GM08714 (cell line): ENCODE data around the gene SCD.

Experiments used
- H3K4me3 ChIP-seq: fragments of 200-500 bp; sonication (Bioruptor generic); 2 replicates; pipeline ENCODE4 v1.5.1; 2014; ENCODE audit warnings: mild to moderate bottlenecking, low read length, inconsistent platforms
- ZNF274 ChIP-seq: IDR thresholded peaks from 2 replicates; pipeline ENCODE4 v1.6.1; 2012; ENCODE audit warnings: mild to moderate bottlenecking, low read depth, low read length

The SCD gene

GRCh38 chr10:100391163-100392002, 44.4 kb downstream of the SCD start:
- no peak for TF ChIP-seq ZNF274
- H3K4me3 ChIP-seq: no peak overlapping the region

- no peak for TF ChIP-seq ZNF274
Observed at GRCh38 chr10:100392686-100393003, 45.6 kb downstream of the SCD start.

GRCh38 chr10:100395626-100396025, 48.6 kb downstream of the SCD start:
- no peak overlapping the region for H3K4me3 ChIP-seq
- no peak for TF ChIP-seq ZNF274

More at GRCh38 chr10:100392686-100393003, 45.6 kb downstream of the SCD start:
- H3K4me3 ChIP-seq: no peak overlapping the region

- no peak overlapping the region for H3K4me3 ChIP-seq
- TF ChIP-seq ZNF274: no peak
Observed at GRCh38 chr10:100396605-100397004, 49.6 kb downstream of the SCD start.

GRCh38 chr10:100401631-100402328, 54.7 kb downstream of the SCD start:
- TF ChIP-seq ZNF274: no peak
- no peak overlapping the region for H3K4me3 ChIP-seq

GRCh38 chr10:100403734-100404133, 56.7 kb downstream of the SCD start:
- TF ChIP-seq ZNF274: no peak
- no peak overlapping the region for H3K4me3 ChIP-seq

- TF ChIP-seq ZNF274: no peak
- no peak overlapping the region for H3K4me3 ChIP-seq
Observed at GRCh38 chr10:100413173-100413572, 66.1 kb downstream of the SCD start.
